Heart left ventricle (tissue), 13 donors: ENCODE measurements around the gene CISH.

ENCODE experiments used
- CTCF ChIP-seq, 12 donors: fragments of 200-600 bp; sonication (generic) in 4 of 12; IDR thresholded peaks; one replicate each; pipeline versions ENCODE4 v1.5.0 to v1.8.0; 2018 to 2022; ENCODE audit warnings: antibody characterized with exemption in 12 of 12, mild to moderate bottlenecking in 5 of 12
- POLR2A ChIP-seq, 2 donors: fragments of 450-650 bp; IDR thresholded peaks; one replicate each; pipeline ENCODE4 v1.6.1; 2017; ENCODE audit warnings: antibody characterized with exemption in 2 of 2, mild to moderate bottlenecking in 2 of 2, moderate library complexity in 2 of 2
- donor health status: ischemic (EF 13 %, LVEDD 7.1; RV severe dilation, severe dysfunction).
- donor health status: DM: no; HTN: yes; CAD: no.
- donor health status: DM: no; HTN: no; CAD: no.
- donor health status: ischemic (EF 25% LVEDD 6.9; RV normal size, moderate dysfunction).
- donor health status: ischemic (EF 25% LVEDD 5.7; RV mildly dilated, moderate dysfunction).
- donor health status: ischemic (EF 35%, LVEDD 5.7; RV mildly dilated, moderate dysfunction).
- donor health status: nonischemic (EF 11% LVEDD 7.7; RV severe dilation, severe dysfunction).
- donor health status: DM: yes; HTN: yes; CAD: no.
- donor health status: PGD.
- donor health status: ischemic (EF 29% LVEDD 5.4; RV normal size, mild dysfunction).
- donor health status: nonischemic (EF 23%, LVEDD 6.1; RV moderate dilation, normal function).

GRCh38 chr3:50610181-50610971 lies 1.2 kb downstream of the CISH start:
- TF ChIP-seq POLR2A (IDR thresholded peaks at IDR 0.05) (no peak), CTCF (IDR thresholded peaks at IDR 0.05) (no peak)
